ENCODE results near the gene SLC12A4. TPM values are rescaled to one million over a fixed set of nuclear protein-coding genes. Genes with fewer than 3 reads are reported as not detected.

SLC12A4 gene
- total RNA-seq, 1 experiment from 2014 or later: 107 TPM

- Mint-ChIP-seq H3K4me3 (ENCODE audit: unreplicated experiment) (no peak overlapping the region), H3K36me3 (ENCODE audit: insufficient read depth, unreplicated experiment) (peaks cover 44% of the 10 kb centered on the region), H3K27ac (ENCODE audit: low read depth, unreplicated experiment) (no peak overlapping the region), H3K27me3 (ENCODE audit: insufficient read depth, unreplicated experiment) (no peaks in the 10 kb centered on the region), H3K9me3 (ENCODE audit: unreplicated experiment) (no peaks in the 10 kb centered on the region), H3K4me1 (ENCODE audit: insufficient read depth, unreplicated experiment) (no peaks in the 10 kb centered on the region)
- ChIA-PET CTCF (interaction anchor here (1.3 to 2.6 kb wide), 3 partner anchors 26 to 238 kb away, joined by 3 to 10 read pairs (median 3); partner anchors contain the start of gene NRN1L), POLR2A (interaction anchor here (0.6 kb wide), 1 partner anchor 11 kb away, joined by 3 read pairs; no protein-coding TSS in a partner anchor)
- no TSS peak for BruUV-seq (replicated peaks)
- intact Hi-C loops (cut with micrococcal nuclease): no loop called here
- TF ChIP-seq CTCF (IDR thresholded peaks at IDR 0.05; ENCODE audit: unreplicated experiment): no peak
- DNase-seq (ENCODE audit: unreplicated experiment): peak; percentile 39
These were observed 58.3 kb downstream of the SLC12A4 start for GRCh38 chr16:67910158-67910557.

GRCh38 chr16:67909056-67909742 is 59.2 kb downstream of the SLC12A4 start:
- TSS peak; percentile 42 for BruUV-seq (replicated peaks)
- intact Hi-C loops (cut with micrococcal nuclease): no loop called here
- ChIA-PET CTCF (interaction anchor here (1.9 to 2.6 kb wide), 2 partner anchors 25 to 93 kb away, joined by 6 to 10 read pairs; partner anchors contain the start of gene NRN1L), POLR2A (interaction anchor here (1.4 kb wide), 1 partner anchor 26 kb away, joined by 3 read pairs; no protein-coding TSS in a partner anchor)
- no peaks in the 10 kb centered on the region for H3K4me1 Mint-ChIP-seq (ENCODE audit: insufficient read depth, unreplicated experiment)
- H3K4me3 Mint-ChIP-seq (ENCODE audit: unreplicated experiment): no peak overlapping the region
- no peaks in the 10 kb centered on the region for H3K27me3 Mint-ChIP-seq (ENCODE audit: insufficient read depth, unreplicated experiment)
- TF ChIP-seq CTCF (IDR thresholded peaks at IDR 0.05; ENCODE audit: unreplicated experiment): no peak
- no peak overlapping the region for H3K27ac Mint-ChIP-seq (ENCODE audit: low read depth, unreplicated experiment)
- DNase-seq (ENCODE audit: unreplicated experiment): no peak
- H3K9me3 Mint-ChIP-seq (ENCODE audit: unreplicated experiment): no peaks in the 10 kb centered on the region
- H3K36me3 Mint-ChIP-seq (ENCODE audit: insufficient read depth, unreplicated experiment): peaks cover 44% of the 10 kb centered on the region

- Mint-ChIP-seq H3K9me3 (ENCODE audit: unreplicated experiment) (no peaks in the 10 kb centered on the region), H3K27me3 (ENCODE audit: insufficient read depth, unreplicated experiment) (no peaks in the 10 kb centered on the region), H3K4me3 (ENCODE audit: unreplicated experiment) (no peak overlapping the region), H3K36me3 (ENCODE audit: insufficient read depth, unreplicated experiment) (peaks cover 53% of the 10 kb centered on the region), H3K4me1 (ENCODE audit: insufficient read depth, unreplicated experiment) (no peaks in the 10 kb centered on the region), H3K27ac (ENCODE audit: low read depth, unreplicated experiment) (no peak overlapping the region)
- ChIA-PET CTCF (interaction anchor here (1.2 to 2.6 kb wide), 3 partner anchors 12 to 91 kb away, joined by 4 to 10 read pairs (median 6); partner anchors contain the start of gene NRN1L), POLR2A (interaction anchor here (0.5 to 1.4 kb wide), 5 partner anchors 14 to 140 kb away, joined by 3 read pairs; partner anchors contain the start of gene PSKH1)
- intact Hi-C loops (cut with micrococcal nuclease): no loop called here
- no peak for DNase-seq (ENCODE audit: unreplicated experiment)
- no TSS peak for BruUV-seq (replicated peaks)
- no peak for TF ChIP-seq CTCF (IDR thresholded peaks at IDR 0.05; ENCODE audit: unreplicated experiment)
These were observed 60.8 kb downstream of the SLC12A4 start for GRCh38 chr16:67907397-67908180.

GRCh38 chr16:67902831-67903230 is 65.6 kb downstream of the SLC12A4 start:
- no peaks in the 10 kb centered on the region for H3K4me1 Mint-ChIP-seq (ENCODE audit: insufficient read depth, unreplicated experiment)
- no peak for DNase-seq (ENCODE audit: unreplicated experiment)
- BruUV-seq (replicated peaks): no TSS peak
- H3K4me3 Mint-ChIP-seq (ENCODE audit: unreplicated experiment): no peak overlapping the region
- intact Hi-C loops (cut with micrococcal nuclease): no loop called here
- H3K36me3 Mint-ChIP-seq (ENCODE audit: insufficient read depth, unreplicated experiment): peaks cover 46% of the 10 kb centered on the region
- ChIA-PET POLR2A (no interaction called here), CTCF (interaction anchor here (0.5 to 3.0 kb wide), 5 partner anchors 12 to 765 kb away, joined by 3 to 11 read pairs (median 5); partner anchors contain the start of gene NRN1L)
- no peak for TF ChIP-seq CTCF (IDR thresholded peaks at IDR 0.05; ENCODE audit: unreplicated experiment)
- H3K27me3 Mint-ChIP-seq (ENCODE audit: insufficient read depth, unreplicated experiment): no peaks in the 10 kb centered on the region
- no peaks in the 10 kb centered on the region for H3K9me3 Mint-ChIP-seq (ENCODE audit: unreplicated experiment)
- H3K27ac Mint-ChIP-seq (ENCODE audit: low read depth, unreplicated experiment): no peak overlapping the region

Measured in MCF 10A (cell line).